ENCODE data around the gene PHF13. TPM values are rescaled to one million over a fixed set of nuclear protein-coding genes. Genes with fewer than 3 reads are reported as not detected.

The PHF13 gene
- total and polyA plus RNA-seq, 8 donors, result 11.1 to 24.8 (median 19.8) TPM

DNA sequence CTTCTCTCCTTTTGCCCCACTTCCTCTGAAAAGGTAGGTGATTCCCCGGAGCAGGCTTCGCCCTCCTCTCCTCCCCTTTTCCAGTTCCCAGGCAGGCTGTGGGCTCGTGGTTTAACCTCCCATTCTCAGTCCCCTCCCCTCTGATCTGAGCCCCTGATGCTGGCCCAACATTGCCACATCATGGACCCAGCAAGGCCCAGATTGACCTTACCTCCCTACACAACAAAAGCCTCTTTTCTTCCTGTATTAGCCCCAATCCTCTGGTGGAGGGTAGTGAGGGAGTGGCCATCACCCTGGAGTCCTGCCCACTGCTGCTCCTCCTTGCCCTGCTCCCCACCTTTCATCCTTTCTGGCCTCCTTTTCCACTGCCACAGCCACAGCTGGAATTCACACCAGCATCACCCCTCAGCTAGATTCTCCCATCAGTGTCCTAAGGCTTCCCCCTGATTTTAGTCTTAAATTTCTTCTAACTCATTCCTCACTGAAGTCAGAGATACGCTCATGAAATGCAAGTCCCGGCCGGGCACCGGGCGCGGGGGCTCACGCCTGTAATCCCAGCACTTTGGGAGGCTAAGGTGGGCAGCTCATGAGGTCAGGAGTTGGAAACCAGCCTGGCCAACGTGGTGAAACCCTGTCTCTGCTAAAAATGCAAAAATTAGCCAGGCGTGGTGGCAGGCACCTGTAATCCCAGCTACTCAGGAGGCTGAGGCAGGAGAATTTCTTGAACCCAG, 40.7 kb upstream of the PHF13 start:
- Histone ChIP-seq H3K9me3 (peaks cover 0 to 6% of the 10 kb centered on the region in 2 donors), H3K4me3 (no peak overlapping the region), H3K27me3 (no peaks in the 10 kb centered on the region), H3K27ac (no peak overlapping the region), H3K36me3 (no peaks in the 10 kb centered on the region), H3K4me1 (no peaks in the 10 kb centered on the region)
- TF ChIP-seq, protein P1, sequence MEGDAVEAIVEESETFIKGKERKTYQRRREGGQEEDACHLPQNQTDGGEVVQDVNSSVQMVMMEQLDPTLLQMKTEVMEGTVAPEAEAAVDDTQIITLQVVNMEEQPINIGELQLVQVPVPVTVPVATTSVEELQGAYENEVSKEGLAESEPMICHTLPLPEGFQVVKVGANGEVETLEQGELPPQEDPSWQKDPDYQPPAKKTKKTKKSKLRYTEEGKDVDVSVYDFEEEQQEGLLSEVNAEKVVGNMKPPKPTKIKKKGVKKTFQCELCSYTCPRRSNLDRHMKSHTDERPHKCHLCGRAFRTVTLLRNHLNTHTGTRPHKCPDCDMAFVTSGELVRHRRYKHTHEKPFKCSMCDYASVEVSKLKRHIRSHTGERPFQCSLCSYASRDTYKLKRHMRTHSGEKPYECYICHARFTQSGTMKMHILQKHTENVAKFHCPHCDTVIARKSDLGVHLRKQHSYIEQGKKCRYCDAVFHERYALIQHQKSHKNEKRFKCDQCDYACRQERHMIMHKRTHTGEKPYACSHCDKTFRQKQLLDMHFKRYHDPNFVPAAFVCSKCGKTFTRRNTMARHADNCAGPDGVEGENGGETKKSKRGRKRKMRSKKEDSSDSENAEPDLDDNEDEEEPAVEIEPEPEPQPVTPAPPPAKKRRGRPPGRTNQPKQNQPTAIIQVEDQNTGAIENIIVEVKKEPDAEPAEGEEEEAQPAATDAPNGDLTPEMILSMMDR (IDR thresholded peaks at IDR 0.05), result no peak
- ATAC-seq (no peak), DNase-seq (no peak)
- intact Hi-C loops (cut with DNase I), result no loop called here

DNA sequence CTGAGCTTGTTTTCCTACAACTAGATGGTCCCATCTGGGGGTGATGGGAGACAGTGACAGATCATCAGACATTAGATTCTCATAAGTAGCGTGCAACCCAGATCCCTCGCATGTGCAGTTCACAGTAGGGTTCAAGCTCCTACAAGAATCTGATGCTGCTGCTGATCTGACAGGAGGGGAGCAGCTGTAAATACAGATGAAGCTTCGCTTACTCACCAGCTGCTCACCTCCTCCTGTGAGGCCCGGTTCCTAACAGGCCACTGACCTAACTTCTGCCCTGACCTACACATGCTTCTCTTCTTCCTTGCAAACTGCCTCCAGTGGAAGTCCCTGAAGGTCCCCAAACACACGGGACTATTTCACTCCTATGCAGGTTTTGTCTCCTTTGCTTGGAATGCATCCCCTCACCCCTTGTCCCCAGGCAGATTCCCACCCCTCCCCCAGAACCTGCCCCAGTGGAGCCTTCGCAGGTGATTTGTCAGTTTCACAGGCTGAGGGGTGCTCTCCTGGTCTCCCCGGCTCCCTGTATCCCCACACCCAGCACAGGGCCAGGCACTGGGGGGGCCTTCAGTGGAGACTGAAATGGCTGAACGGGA, 39.4 kb upstream of the PHF13 start:
- Histone ChIP-seq H3K9me3 (peaks cover 0 to 6% of the 10 kb centered on the region in 2 donors), H3K27ac (no peak overlapping the region), H3K27me3 (no peaks in the 10 kb centered on the region), H3K4me1 (peaks cover 0 to 1% of the 10 kb centered on the region in 2 donors), H3K4me3 (no peak overlapping the region), H3K36me3 (no peaks in the 10 kb centered on the region)
- TF ChIP-seq, protein P1 (IDR thresholded peaks at IDR 0.05), result no peak
- ATAC-seq (no peak), DNase-seq (no peak)
- intact Hi-C loops (cut with DNase I), result no loop called here

DNA sequence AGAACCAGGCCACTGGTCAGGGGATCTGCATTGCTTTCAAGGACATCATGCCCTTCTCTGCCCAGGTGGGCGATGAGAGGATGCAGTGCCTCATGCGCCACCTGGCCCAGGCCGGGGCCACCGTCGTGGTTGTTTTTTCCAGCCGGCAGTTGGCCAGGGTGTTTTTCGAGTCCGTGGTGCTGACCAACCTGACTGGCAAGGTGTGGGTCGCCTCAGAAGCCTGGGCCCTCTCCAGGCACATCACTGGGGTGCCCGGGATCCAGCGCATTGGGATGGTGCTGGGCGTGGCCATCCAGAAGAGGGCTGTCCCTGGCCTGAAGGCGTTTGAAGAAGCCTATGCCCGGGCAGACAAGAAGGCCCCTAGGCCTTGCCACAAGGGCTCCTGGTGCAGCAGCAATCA, 38.7 kb upstream of the PHF13 start:
- peaks cover 0 to 6% of the 10 kb centered on the region in 2 donors for H3K9me3 ChIP-seq
- ATAC-seq, result no peak
- TF ChIP-seq, protein P1 (IDR thresholded peaks at IDR 0.05), result no peak
- no peak overlapping the region for H3K27ac ChIP-seq
- H3K4me3 ChIP-seq, result no peak overlapping the region
- DNase-seq, result no peak
- H3K27me3 ChIP-seq, result no peaks in the 10 kb centered on the region
- intact Hi-C loops (cut with DNase I), result no loop called here
- peaks cover 0 to 6% of the 10 kb centered on the region in 2 donors for H3K4me1 ChIP-seq
- no peaks in the 10 kb centered on the region for H3K36me3 ChIP-seq

DNA sequence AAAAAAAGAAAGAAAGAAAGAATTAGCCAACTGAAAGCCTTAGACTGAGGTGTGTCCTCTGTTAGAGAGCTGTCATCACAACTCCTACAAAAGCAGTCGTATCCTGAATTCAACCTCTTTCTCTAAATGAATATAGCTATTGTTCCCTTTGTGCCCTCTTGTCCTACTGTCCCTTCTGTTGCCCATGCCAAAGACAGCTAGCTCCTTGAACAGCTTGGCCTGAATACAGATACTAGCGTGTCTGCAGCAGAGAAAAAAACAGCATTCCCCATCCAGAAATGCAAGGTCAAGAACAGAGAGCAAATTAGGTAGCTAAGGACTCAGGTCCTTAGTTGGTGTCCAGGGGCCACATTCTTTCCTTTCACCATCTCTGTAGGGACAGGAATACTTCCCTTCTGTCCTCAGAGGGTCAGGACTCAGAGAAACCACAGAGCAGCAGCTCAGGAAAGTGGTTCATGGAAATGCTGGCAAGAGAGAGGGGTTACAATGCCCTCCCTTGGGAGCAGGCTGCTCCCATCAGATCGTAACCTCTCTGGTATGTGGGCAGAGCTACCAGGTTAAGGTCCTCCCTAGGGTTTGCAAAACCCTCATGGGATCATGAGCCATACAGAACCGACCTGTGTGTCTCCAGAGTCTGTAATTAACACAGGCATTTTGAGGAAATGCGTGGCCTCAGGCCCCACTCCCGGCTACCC, 35.6 kb upstream of the PHF13 start:
- TF ChIP-seq, protein P1 (IDR thresholded peaks at IDR 0.05), result no peak
- Histone ChIP-seq H3K9me3 (no peaks in the 10 kb centered on the region), H3K36me3 (no peaks in the 10 kb centered on the region), H3K27me3 (no peaks in the 10 kb centered on the region), H3K4me3 (no peak overlapping the region), H3K4me1 (peaks cover 11 to 32% of the 10 kb centered on the region in 2 donors), H3K27ac (no peak overlapping the region)
- ATAC-seq (no peak), DNase-seq (no peak)
- intact Hi-C loops (cut with DNase I), result no loop called here
